ENCODE measurements around the gene UTRN. TPM values are rescaled to one million over a fixed set of nuclear protein-coding genes. Genes with fewer than 3 reads are reported as not detected.

The UTRN gene
- 78.7 and 84.8 TPM in 2 replicates for total RNA-seq (2022)
- Bru-seq, nascent RNA: percentile 85 among the genes with signal in this experiment
- percentile 75 among the genes with signal in this experiment for BruChase-seq, experiment 1, labeled RNA remaining after a 6-hour chase
- BruChase-seq, experiment 2, labeled RNA remaining after a 2-hour chase: percentile 73 among the genes with signal in this experiment
- long read RNA-seq, partial matches to known transcripts: 1 of 5 reads
- long read RNA-seq, other reads (novel, unspliced or antisense): 4 of 5 reads

DNA sequence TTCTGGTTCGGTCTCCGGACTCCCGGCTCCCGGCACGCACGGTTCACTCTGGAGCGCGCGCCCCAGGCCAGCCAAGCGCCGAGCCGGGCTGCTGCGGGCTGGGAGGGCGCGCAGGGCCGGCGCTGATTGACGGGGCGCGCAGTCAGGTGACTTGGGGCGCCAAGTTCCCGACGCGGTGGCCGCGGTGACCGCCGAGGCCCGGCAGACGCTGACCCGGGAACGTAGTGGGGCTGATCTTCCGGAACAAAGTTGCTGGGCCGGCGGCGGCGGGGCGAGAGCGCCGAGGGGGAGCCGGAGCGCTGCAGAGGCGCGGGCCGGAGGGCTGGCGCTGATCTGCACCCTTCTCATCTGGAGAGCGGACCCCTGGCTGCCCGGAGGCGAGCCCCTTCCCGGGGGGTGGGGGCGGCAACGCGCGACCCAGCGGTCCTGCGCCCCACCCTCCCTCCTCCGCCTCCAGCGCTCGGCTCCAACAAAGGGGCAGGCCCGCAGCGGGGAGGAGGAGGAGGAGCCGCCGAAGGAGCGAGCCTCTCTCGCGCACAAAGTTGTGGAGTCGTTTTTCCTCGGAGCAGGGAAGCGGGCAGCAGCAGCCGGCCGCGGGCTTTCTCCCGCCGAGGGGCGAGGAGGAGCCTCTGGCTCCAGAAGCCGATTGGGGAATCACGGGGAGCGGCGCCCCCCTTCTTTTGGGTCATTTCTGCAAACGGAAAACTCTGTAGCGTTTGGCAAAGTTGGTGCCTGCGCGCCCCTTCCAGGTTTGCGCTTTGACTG is at the start of gene UTRN:
UTRN (plus strand) TSS at position 553 of the 765 bp plus-strand sequence. CDS start 6,494 bp downstream, outside the sequence.
- peak within 1 kb of the TSS; percentile 74 for H3K27ac Mint-ChIP-seq (ENCODE audit: low read depth, unreplicated experiment)
- H3K4me1 Mint-ChIP-seq (ENCODE audit: insufficient read depth, unreplicated experiment): peaks cover 16% of the 10 kb centered on the region
- ChIA-PET CTCF (interaction anchor here (0.8 to 2.5 kb wide), 7 partner anchors 20 to 111 kb away, joined by 3 to 9 read pairs (median 4); no protein-coding TSS in a partner anchor), POLR2A (interaction anchor here (0.7 to 2.5 kb wide), 31 partner anchors 8 to 195 kb away, joined by 3 to 89 read pairs (median 5); partner anchors contain the start of gene SF3B5)
- H3K36me3 Mint-ChIP-seq (ENCODE audit: insufficient read depth, unreplicated experiment): no peaks in the 10 kb centered on the region
- TF ChIP-seq, protein P1, sequence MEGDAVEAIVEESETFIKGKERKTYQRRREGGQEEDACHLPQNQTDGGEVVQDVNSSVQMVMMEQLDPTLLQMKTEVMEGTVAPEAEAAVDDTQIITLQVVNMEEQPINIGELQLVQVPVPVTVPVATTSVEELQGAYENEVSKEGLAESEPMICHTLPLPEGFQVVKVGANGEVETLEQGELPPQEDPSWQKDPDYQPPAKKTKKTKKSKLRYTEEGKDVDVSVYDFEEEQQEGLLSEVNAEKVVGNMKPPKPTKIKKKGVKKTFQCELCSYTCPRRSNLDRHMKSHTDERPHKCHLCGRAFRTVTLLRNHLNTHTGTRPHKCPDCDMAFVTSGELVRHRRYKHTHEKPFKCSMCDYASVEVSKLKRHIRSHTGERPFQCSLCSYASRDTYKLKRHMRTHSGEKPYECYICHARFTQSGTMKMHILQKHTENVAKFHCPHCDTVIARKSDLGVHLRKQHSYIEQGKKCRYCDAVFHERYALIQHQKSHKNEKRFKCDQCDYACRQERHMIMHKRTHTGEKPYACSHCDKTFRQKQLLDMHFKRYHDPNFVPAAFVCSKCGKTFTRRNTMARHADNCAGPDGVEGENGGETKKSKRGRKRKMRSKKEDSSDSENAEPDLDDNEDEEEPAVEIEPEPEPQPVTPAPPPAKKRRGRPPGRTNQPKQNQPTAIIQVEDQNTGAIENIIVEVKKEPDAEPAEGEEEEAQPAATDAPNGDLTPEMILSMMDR (IDR thresholded peaks at IDR 0.05; ENCODE audit: unreplicated experiment): no peak
- no peaks in the 10 kb centered on the region for H3K9me3 Mint-ChIP-seq (ENCODE audit: unreplicated experiment)
- no peaks in the 10 kb centered on the region for H3K27me3 Mint-ChIP-seq (ENCODE audit: insufficient read depth, unreplicated experiment)
- intact Hi-C loops (cut with micrococcal nuclease): loop anchor here (1.0 to 5.0 kb wide), 5 partner anchors 19 to 197 kb away; no protein-coding TSS in a partner anchor
- BruUV-seq (replicated peaks): no TSS peak
- peak within 1 kb of the TSS; percentile 97 for H3K4me3 Mint-ChIP-seq (ENCODE audit: unreplicated experiment)
- DNase-seq (ENCODE audit: unreplicated experiment): peak; percentile 89

DNA sequence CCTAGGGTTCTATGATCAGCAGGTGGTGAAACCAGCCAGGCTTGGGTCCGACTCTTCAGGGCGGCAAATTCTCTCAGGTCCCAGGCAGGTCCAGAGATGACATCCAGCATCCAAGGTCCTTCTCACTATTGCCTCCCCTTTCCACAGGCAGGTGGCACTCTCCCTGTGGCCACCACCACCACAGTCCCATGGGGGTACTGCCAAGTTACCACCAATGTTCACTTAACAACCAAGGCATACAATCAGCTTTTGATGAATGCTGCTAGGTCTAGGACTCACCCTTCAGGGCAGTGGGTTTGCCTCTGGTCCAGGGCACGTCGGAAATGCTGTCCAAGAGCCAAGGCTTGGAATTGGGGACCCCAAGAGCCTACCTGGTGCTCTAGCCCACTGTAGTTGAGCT is 40.4 kb upstream of the UTRN start:
- BruUV-seq (replicated peaks): no TSS peak
- intact Hi-C loops (cut with micrococcal nuclease): no loop called here
- peaks cover 20% of the 10 kb centered on the region for H3K9me3 Mint-ChIP-seq (ENCODE audit: unreplicated experiment)
- TF ChIP-seq, protein P1 (IDR thresholded peaks at IDR 0.05; ENCODE audit: unreplicated experiment): no peak
- DNase-seq (ENCODE audit: unreplicated experiment): no peak
- no peaks in the 10 kb centered on the region for H3K36me3 Mint-ChIP-seq (ENCODE audit: insufficient read depth, unreplicated experiment)
- no peak overlapping the region for H3K4me3 Mint-ChIP-seq (ENCODE audit: unreplicated experiment)
- CTCF ChIA-PET: interaction anchor here (0.5 to 0.9 kb wide), 2 partner anchors 25 to 783 kb away, joined by 3 to 4 read pairs; no protein-coding TSS in a partner anchor
- H3K27me3 Mint-ChIP-seq (ENCODE audit: insufficient read depth, unreplicated experiment): no peaks in the 10 kb centered on the region
- no peak overlapping the region for H3K27ac Mint-ChIP-seq (ENCODE audit: low read depth, unreplicated experiment)
- H3K4me1 Mint-ChIP-seq (ENCODE audit: insufficient read depth, unreplicated experiment): no peaks in the 10 kb centered on the region
- POLR2A ChIA-PET: no interaction called here

DNA sequence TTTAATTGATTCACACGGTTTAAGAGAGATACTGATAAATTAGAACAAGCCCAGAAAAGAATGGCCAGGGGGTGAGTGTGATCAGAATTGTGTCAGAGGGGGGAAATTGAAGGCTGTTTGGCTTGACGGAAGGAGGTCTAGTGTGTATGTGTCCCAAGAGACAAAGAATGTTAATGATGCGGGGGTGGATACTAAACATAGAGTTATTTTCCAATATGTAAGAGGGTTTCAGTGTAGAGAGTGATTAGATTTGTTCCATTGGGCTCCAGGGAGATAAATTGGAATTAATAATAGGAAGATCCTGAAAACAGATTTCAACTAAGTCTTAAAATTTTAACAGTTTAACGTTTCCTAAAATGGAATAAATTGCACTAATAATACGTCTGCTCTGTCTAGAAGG is 38.1 kb upstream of the UTRN start:
- intact Hi-C loops (cut with micrococcal nuclease): no loop called here
- DNase-seq (ENCODE audit: unreplicated experiment): no peak
- Mint-ChIP-seq H3K4me1 (ENCODE audit: insufficient read depth, unreplicated experiment) (no peaks in the 10 kb centered on the region), H3K9me3 (ENCODE audit: unreplicated experiment) (peaks cover 12% of the 10 kb centered on the region), H3K36me3 (ENCODE audit: insufficient read depth, unreplicated experiment) (no peaks in the 10 kb centered on the region), H3K27ac (ENCODE audit: low read depth, unreplicated experiment) (no peak overlapping the region), H3K27me3 (ENCODE audit: insufficient read depth, unreplicated experiment) (no peaks in the 10 kb centered on the region), H3K4me3 (ENCODE audit: unreplicated experiment) (no peak overlapping the region)
- TF ChIP-seq, protein P1 (IDR thresholded peaks at IDR 0.05; ENCODE audit: unreplicated experiment): no peak
- BruUV-seq (replicated peaks): no TSS peak
- ChIA-PET POLR2A (no interaction called here), CTCF (interaction anchor here (0.6 kb wide), 1 partner anchor 828 kb away, joined by 4 read pairs; no protein-coding TSS in a partner anchor)

DNA sequence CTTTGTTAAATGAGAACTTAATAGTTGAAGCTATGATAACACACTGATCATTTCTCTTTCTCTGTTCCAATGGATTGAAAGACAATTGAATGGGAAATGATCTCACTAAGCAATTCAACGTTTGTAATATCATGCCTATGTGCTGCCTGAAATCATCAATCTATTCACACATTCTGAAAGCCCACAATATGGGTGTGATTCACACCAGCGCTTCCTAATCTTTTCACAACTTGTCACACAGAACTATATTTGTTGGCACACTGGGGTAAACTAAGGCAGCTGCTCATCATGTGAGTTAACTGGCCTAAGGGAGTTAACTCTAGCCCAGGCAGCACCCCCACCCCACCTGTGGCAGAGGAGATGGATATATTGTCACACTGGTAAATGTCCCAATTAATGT is 37.1 kb upstream of the UTRN start:
- H3K27ac Mint-ChIP-seq (ENCODE audit: low read depth, unreplicated experiment): no peak overlapping the region
- TF ChIP-seq, protein P1 (IDR thresholded peaks at IDR 0.05; ENCODE audit: unreplicated experiment): no peak
- peaks cover 12% of the 10 kb centered on the region for H3K9me3 Mint-ChIP-seq (ENCODE audit: unreplicated experiment)
- H3K4me1 Mint-ChIP-seq (ENCODE audit: insufficient read depth, unreplicated experiment): no peaks in the 10 kb centered on the region
- ChIA-PET POLR2A (interaction anchor here (0.6 kb wide), 1 partner anchor 949 kb away, joined by 3 read pairs; no protein-coding TSS in a partner anchor), CTCF (interaction anchor here (0.6 to 1.0 kb wide), 2 partner anchors 31 to 94 kb away, joined by 3 read pairs; no protein-coding TSS in a partner anchor)
- DNase-seq (ENCODE audit: unreplicated experiment): no peak
- intact Hi-C loops (cut with micrococcal nuclease): no loop called here
- H3K27me3 Mint-ChIP-seq (ENCODE audit: insufficient read depth, unreplicated experiment): no peaks in the 10 kb centered on the region
- H3K4me3 Mint-ChIP-seq (ENCODE audit: unreplicated experiment): no peak overlapping the region
- BruUV-seq (replicated peaks): no TSS peak
- no peaks in the 10 kb centered on the region for H3K36me3 Mint-ChIP-seq (ENCODE audit: insufficient read depth, unreplicated experiment)

Data from MCF 10A (cell line).